ENCODE data around the gene LHPP.

LHPP gene

DNA sequence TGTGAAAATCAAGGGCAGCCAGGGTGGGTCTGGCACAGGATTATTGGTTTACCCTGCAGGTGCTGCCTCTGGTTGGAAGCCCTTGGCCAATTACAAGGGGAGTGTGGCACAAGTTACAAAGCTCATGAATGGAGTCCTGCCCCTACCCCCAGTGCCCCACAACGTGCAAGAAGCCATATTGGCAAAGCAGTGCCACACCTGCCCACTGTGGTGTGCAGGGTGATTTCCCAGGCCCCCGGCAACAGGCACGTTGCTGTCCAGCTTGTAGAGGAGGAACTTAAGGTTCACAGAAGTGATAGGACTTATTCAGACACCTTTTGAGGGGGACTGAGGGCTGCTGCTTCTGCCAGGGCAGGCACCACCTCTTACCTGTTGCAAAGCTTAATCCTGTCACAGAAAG, 11.4 kb downstream of the LHPP start:
- no peak for DNase-seq

DNA sequence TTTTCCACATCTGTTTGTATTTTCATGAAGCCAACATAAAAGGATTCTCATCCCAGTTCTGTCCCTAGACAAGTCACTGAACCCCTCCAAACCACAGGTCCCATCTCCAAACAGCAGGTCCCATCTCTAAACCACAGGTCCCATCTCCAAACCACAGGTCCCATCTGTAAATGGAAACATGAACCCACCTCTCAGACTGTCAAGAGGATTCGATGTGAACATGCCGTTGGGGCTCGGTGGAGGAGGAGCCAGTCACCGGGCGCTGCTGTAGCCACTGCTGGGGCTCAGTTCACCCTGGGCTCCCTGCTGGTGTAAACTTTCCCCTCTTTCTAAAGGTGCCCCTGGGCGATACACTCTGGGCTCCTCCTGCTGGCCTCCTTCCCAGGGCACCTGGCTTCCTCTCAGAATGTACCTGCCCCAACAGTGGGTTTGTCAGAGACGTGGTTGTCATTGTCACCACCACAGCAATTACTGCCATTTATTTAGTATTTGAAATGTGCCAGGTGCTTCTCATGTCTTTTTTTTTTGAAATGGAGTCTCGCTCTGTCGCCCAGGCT, 13.0 kb downstream of the LHPP start:
- no peak for DNase-seq

DNA sequence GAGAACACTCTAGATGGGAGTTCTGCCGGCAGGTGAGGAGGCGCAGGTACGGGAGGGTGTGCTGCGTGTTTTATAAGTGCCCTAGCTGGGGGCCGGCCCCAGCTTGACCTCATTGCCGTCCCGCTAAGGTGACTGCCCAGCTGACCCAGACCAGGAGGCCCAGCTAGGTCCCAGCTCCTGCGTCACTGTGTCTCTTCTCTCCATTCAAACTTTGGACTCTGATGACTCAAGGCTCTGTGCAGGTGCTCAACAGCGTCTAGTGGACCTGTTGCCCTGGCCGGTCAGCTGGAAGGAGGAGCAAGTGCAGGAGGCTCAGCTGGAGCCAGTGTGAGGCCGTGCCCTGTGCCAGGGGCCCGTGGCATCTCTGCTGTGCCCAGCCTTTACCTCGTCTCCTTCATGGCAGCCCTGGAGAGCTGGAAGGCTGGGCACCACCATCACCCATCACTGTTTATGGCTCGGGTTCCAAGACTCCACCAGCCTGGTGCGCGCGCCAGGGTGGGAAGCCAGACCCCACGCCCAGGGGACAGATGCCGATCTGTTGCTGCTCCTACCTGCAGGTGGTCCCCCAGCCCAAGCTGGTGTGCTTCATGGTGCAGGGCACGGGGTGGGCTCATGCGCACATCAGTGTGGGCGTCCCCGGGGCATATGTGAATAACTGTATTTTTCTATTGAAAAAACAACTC, 14.6 kb downstream of the LHPP start:
- no peak for DNase-seq

DNA sequence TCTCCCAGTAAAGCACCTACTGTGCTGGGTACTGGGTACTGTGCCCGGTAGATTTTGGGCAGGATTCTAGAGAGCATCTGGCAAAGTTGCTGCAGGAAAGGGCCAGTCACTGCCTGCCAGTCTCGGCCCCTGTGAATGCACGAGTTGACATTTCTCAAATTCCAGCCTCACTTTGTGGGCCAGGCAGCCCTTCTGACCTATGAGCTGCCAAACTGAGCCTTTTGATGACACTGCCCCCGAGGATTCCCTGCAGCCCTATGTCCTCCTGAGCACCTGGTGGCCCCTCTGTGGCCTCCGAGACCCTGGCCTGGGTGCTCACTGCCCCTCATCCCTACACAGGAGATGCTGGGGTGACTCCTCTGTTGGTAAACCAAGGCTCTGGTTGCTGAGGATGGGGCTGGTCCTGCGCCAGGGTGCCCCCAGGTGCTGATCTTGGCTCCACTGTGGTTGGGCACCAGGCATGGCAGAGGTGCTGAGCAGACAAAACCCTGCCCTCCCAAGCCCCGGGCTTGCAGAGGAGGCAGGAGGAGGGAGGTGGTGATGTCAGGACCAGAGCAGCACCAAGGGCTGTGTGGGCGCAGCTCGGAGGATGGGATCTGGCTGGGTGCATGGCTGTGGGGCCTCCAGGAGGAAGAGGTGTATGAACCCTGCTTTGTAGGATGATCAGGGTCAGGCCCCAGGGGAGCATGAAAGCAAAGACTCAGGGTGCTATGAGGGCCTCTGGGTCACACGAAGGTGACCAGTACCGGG, 16.2 kb downstream of the LHPP start:
- no peak for DNase-seq

DNA sequence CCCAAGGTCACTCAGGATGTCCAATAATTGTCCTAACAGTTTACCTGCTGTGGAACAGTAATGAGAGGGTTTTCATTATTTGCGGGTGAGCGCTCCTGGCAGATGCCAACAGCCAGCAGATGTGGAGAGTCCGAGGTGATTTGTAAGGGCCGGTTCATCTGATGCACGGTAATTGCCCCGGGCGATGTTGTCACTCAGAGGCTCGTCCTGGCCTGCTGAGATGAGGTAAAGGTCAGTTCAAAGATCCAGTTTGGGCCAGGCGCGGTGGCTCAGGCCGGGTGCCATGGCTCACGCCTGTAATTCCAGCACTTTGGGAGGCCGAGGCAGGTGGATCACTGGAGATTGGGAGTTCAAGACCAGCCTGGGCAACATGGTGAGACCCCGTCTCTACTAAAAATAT, 16.9 kb downstream of the LHPP start:
- DNase-seq = no peak

DNA sequence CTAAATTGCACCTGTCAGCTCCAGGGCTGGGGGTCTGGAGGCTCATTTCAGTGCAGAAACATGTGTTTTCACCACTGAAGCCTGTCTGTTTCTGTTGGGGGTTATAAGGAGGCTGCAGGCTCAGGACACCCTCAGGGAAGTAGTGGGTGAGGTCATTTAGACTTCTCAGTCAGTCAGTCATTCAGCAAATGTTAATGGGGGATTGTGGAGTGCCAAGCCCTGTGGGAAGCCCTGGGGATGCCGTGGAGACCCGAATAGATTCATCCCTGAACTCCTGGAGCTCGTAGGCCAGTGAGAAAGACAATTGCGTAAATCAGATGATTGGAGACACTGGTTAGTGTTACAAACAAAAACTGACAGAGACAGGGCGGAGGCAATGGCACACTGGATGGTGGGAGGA, 19.2 kb downstream of the LHPP start:
- DNase-seq = no peak

DNA sequence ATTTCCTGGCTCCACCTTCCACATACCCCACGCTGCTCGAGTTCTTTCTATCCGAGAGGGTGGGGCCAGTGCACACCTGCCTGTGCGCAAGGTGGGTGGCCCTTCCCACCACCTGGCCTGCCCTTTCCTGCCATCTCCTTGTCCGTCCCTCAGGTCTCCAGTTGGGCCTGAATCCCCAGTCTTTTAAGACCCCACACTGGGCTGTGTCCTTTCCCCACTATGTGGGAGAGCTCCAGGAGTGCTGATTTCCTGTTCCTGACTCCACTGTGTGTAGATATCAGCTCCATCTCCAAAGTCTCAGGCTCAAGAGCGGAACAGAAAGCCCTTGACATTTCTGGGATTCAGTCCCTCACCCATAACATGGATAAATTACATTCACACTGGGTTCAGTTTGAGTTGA, 20.1 kb downstream of the LHPP start:
- DNase-seq = no peak

DNA sequence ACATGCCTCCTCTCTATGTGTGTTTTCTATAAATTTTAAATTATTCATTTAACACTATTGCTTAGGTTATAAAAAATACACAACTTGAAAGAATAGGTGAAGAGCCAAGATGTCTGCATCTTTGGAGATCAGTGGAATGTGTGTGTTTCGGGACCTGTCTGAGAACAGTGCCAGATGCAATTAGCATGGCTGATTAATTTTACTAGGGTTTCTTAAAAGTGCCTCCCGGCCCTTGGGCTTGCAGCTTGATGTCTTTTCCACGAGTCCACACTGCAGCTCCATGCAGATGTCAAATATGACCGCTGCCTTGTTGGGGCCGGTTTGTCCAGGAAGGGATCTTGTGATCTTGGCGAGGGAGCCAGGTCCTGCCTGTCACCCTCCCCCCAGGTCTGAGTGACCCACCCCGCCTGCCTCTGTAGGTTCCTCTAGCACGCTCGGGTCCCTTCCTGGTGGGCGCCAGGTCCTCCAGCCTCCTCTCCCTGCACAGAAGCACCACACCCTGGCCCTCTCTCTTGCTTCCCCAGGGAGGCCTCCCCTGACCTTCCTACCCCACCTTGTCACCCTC, 20.7 kb downstream of the LHPP start:
- no peak for DNase-seq

DNA sequence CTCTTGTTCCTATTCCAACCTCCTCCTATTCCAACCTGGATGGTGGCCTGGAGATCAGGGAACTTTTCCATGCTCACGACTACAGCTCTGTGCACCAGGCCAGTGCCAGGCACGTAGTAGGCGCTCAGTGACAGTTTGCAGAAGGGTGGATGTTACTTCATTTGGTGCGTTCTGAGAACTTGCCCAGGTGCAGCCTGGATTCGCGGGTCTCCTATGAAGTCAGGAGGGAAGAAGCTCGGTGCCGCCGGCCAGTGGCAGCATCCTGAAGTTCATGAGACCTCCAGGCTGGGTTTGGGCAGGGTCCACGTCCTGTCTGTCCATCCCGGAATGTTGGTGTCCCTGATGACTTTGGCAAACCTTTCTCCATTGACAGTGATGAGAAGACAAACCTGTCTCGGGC, 21.3 kb downstream of the LHPP start:
- no peak for DNase-seq

DNA sequence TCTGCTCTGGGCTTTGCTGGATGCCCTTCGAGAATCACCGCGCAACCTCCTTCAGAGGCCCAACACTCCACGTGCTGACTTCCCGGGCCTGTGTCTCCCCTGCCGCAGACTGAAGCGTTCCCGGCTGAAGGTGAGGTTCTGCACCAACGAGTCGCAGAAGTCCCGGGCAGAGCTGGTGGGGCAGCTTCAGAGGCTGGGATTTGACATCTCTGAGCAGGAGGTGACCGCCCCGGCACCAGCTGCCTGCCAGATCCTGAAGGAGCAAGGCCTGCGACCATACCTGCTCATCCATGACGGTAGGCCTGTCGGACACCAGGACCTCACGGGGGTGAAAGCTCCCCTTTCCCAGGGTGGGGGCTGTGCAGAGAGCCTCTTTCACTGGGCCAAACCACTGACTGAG, 22.4 kb downstream of the LHPP start:
- DNase-seq = no peak

DNA sequence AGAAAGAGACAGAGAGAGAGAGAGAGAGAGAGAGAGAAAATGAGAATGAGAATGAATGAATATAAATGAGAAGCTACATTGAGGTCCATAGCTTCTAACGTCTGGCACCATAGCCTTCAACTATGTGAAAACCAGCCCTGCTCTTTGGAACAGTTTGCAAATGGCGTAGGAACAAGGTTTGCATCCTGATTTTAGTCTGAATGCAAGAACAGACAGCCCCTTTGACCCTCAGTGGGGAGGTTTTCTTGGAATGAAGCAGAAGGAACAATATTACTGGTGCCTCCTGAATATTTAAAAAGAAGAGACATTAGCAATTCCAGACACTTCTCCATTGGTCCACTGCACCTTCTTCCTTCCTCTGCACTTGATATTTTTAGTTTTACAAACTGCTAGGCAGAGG, 23.0 kb downstream of the LHPP start:
- DNase-seq = no peak

DNA sequence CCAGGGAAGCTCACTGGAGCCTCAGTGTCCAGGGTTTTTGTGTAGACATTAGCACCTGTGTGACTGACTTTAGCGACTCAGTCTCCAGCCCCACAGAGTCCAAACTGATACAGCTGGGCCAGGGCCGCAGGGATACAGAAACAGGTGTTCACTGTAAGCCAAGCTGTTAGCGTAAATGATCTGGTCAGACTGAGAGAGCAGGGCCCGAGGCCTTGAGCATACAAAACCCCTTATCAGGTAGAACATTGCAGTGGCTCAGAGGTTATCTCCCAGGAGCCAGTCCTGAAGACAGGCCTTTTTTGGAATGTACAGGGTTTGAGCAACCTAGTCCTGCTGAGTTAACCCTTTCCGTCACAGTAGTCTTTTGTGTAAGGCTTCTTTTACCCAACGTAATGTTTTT, 25.0 kb downstream of the LHPP start:
- no peak for DNase-seq

DNA sequence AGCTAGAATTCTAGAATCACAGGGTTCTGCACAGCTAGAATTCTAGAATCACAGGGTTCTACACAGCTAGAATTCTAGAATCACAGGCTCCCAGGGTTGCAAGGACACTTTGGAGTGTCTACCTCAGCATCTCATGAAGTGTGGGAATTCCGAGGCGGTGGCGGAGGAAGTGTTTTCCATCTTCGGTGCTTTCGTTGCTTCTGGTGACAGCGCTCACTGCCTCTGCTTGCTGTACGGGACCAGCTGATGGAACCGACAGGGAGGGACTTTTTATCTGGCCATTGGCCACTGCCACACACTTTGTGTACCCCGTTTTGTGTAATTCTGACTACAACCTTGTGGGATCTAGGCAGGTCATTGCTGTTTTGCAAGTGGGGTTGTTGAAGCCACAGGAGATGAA, 29.5 kb downstream of the LHPP start:
- no peak for DNase-seq

DNA sequence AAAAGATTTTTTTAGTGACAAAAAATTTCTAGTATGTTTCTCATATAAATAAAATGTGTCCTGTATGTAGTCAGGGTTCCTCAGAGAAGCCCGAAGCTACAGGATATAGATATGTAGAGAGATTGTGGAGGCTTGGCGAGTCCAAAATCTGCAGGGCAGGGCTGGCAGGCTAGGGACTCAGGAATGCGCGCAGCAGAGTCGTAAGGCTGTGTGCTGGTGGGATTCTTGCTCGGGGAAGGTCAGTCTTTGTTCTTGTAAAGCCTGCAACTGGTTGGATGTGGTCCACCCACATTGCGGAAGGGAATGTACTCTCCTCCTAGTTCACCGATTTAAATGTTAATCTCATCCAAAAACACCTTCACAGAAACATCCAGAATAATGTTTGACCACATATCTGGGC, 30.6 kb downstream of the LHPP start:
- DNase-seq = no peak

DNA sequence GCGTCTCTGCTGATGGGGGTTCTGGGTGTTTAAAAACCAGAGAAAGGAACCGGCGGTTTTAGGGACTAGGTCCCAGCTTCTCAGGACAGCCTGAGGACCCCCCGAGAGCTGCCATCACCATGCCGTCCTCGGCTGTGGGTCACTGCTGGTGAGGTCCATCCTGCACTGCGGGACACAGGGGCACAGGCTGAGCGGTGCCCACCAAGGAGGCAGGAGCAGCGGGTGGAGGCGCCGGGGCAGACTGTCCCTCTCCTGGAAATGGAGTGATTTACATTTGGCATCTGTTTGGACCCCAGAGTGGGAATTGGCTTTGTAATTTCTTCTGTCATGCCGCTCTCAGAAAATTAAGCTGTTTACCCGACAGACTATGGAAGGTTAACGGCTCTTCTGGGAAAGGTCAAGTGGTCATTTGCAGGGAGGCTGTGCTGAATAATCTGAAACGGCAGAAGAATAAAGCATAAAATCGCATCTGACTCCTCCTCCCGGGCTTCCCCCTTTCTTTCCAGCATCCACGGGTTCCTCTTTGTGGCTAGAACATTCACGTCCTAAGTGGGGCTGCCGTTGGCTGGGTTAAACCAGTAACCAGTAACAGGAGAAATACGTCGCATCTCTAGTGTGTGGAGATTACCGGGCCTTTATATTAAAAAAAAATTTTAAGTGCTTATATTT, 31.7 kb downstream of the LHPP start:
- DNase-seq = no peak

DNA sequence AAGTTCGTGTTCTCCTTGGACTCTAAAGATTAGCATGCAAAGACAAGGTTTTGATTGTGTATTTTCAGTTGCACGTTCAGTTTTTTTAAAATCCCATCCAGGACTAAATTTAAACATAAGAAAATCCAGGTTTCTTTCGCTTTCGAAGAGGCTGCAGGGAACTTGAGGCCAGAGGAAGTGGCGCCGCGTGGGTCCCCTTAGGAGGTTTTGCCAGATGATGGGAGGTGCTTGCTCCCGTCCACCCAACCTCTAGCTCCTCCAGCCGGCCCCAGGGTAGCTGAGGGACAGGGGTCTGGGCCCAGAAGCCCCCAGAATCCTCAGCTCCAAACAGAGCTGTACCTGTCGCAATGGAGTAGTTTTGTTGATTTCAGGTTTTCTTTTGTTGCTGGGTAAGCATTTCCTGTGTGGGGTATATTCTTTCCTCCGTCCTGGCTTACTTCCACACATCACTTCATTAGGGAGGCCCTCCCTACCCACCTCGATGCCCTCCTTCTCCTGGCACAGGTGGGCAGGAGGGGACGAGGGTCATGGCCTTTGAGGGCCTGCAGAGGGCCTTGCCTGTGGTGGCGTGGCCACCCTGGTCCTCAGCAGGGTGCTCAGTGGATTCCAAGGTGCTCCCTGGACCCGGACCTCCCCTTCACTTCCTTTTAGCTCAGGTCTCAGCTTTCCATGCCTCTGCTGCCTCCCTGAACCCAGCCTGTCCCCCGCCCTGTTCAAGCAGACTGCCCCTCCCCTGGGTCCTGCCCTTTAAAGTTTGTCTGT, 32.6 kb downstream of the LHPP start:
- DNase-seq = no peak

DNA sequence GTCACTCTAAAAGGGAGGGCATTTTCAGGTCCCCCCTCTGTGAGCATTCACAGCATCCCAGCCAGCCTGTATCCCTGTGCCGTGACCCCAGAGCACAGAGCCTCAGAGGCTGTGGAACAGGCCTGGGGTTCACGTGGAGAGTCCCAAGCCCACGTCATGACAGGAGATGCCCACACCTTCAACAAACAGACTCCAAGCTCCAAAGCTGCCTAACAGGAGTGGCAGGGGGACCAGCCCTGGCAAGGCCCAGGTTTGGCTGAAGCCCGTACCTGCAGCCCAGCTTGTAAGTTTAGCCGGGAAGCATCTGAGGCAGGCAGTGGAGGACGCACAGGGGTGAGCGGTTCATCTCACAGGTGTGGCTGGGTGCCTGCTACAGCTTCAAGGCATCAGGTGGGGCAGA, 33.5 kb downstream of the LHPP start:
- DNase-seq = no peak

DNA sequence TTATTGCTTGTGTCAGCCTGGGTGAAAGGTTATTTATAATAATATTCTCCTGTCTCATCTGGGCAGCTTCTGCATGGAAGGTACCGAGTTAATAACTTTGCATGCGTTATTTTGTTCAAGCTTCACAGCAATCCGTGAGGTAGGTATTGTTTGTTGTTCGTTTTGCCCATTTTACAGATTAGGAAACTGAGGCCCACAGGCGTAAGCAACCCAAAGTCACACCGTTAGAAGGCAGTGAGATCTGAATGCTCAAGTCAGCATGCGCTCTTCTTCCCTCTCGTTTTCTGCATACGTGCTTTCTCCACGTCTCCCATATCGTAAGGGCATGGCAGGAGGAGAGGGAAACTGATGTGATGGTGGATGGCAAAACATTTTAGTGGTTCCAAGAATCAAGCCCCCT, 34.1 kb downstream of the LHPP start:
- no peak for DNase-seq

DNA sequence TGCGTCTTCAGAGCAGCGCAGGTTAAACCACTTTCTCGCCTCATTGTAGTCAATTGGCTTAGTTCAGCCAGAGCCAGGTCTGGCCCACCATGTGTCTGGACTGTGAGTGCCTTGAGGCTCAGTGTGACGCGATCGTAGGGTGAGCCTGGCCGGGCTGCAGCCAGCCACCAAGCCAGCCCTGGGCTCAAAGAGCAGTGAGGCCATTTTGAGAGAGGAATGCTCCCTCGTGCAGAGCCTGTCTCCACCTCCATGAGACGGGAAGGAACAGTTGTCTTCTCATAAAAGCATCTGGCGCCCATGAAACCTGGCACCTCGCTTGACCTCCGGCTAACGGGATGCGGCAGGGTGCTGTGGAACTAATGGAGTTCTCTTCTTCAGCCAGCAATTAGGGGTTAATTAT, 34.5 kb downstream of the LHPP start:
- no peak for DNase-seq

DNA sequence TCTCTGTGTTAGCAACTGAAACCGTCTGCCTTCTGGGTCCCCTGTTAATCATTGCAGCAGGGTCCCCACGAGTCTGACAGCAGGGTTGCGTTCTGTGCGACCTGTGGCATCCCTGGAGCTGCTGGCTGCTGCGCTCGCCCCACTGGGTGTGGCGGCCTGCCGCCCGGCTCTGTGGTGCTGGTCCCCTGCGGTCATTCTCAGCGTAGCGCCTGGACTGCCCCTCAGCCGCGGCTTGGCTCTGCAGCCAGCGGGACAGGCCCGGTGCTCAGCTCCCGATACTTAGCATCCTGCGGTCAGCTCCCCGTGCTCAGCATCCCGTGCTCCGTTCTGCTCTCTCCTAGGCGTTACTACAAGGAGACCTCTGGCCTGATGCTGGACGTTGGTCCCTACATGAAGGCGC, 35.0 kb downstream of the LHPP start:
- DNase-seq = no peak

DNA sequence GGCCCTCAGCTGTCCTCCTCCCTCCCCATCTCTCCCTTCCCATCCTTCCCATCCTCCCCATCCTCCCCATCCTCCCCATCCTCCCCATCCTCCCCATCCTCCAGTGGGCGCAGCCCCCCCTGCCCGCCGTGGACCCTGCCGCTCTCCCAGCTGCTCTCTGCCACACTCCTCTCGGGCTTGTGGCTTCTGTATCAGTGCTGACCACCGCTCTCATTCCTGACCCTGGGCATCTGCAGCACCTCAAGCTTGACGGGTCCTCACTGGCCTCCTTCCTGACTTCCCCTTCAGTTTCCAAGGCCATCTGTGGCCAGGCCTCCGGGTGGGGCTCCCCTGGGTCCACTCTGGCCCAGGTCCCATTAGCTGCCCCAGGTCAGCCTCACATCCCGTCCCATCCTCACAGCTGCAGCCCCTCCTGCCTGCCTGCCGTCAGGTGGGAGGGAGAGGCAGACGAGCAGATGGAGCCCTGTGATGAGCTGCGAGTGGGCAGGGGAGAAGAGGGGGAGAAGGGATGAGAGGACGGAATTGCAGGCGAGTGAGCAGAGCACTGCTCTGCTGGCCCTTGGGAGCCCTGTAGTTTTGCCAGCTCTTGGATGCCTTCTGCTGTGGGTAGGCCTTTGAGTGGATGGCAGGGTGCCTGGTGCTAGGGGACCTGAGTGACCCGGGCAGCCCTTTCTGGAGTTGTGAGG, 35.7 kb downstream of the LHPP start:
- DNase-seq = no peak

DNA sequence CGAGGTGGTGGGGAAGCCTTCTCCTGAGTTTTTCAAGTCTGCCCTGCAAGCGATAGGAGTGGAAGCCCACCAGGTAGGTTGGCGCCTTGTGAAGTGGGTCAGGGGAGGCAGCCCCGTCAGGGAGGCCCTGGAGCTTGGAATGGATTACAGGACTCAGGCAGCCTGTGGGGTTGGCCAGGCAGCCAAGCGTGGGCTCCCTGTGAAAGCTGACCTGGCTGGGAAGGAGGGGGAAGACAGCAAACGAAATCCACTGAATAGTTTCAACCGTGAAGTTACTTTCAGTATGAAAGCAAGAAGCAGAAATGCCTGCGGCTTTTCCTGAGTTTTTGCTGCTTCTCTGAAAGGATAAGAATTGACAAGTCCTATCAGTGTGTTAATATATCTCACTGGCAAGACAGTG, 36.4 kb downstream of the LHPP start:
- DNase-seq = no peak
